Body of pancreas (tissue), 4 donors: ENCODE results near the gene R3HDM2.

Source experiments
- CTCF ChIP-seq, 7 experiments: fragments of 450-650 bp in 4 of 7; fragments of 200-600 bp in 3 of 7; sonication (generic) in 3 of 7; IDR thresholded peaks; one replicate each; pipeline ENCODE4 v1.5.1; 2016 to 2019; ENCODE audit warnings: antibody characterized with exemption in 7 of 7
- POLR2A ChIP-seq, 3 donors: fragments of 450-650 bp; IDR thresholded peaks; one replicate each; pipeline ENCODE4 v1.6.1; 2016; ENCODE audit warnings: antibody characterized with exemption in 3 of 3, mild to moderate bottlenecking in 2 of 3

DNA sequence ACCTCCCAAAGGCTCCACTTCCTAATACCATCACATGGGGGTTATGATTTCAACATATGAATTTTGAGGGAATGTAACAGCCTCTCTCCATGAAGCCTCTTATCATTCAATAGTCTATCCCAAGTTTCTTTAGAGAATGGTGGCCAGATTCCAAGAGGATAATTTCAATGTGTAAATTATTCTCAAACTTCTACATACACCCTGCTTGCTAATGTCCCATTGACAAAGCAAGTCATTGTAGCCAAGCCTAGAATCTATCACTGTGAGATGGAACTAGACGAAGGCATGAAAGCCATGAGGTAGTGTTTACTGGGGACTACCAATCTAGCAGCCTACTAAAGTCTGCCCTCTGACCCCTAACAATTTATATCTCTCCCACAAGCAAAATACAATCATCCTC, 7.6 kb upstream of the R3HDM2 start:
- TF ChIP-seq CTCF (IDR thresholded peaks at IDR 0.05) (no peak), POLR2A (IDR thresholded peaks at IDR 0.05) (no peak)
